HL-60 (cell line): Measurements from ENCODE around the gene ANKRD28.

Source experiments
- GABPA ChIP-seq: IDR thresholded peaks from 2 replicates; pipeline ENCODE4 v1.6.1; 2012; ENCODE audit warnings: low read depth
- TF ChIP-seq, protein P1 (sequence below): IDR thresholded peaks from one replicate; pipeline ENCODE4 v1.5.1; 2011; ENCODE audit warnings: low read length, control low read depth, inconsistent platforms; ENCODE audit not compliant: insufficient read depth

DNA sequence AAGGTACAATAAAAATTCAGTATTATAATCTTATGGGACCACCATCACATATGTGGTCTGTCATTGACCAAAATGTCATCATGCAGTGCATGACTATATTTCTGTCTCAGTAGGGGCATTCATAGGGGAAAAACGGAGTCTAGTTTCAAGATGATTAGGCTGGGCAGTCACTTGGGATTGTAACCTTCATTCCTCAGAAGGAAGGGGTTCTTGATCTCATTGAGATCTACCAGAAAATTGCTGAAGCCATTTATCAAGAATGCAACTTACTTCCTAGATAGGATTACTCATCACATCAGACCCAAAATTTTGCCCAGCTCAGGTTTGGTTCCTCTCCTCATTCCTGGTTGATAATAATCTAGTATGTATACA, 158.9 kb downstream of the ANKRD28 start:
- TF ChIP-seq, protein P1, sequence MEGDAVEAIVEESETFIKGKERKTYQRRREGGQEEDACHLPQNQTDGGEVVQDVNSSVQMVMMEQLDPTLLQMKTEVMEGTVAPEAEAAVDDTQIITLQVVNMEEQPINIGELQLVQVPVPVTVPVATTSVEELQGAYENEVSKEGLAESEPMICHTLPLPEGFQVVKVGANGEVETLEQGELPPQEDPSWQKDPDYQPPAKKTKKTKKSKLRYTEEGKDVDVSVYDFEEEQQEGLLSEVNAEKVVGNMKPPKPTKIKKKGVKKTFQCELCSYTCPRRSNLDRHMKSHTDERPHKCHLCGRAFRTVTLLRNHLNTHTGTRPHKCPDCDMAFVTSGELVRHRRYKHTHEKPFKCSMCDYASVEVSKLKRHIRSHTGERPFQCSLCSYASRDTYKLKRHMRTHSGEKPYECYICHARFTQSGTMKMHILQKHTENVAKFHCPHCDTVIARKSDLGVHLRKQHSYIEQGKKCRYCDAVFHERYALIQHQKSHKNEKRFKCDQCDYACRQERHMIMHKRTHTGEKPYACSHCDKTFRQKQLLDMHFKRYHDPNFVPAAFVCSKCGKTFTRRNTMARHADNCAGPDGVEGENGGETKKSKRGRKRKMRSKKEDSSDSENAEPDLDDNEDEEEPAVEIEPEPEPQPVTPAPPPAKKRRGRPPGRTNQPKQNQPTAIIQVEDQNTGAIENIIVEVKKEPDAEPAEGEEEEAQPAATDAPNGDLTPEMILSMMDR: no peak
- TF ChIP-seq GABPA: no peak
